HepG2 (cell line): Measurements from ENCODE around the gene PIM1. TPM values are rescaled to one million over a fixed set of nuclear protein-coding genes. Genes with fewer than 3 reads are reported as not detected.
A peak's percentile ranks its signal among the peaks of the same experiment; 100 is the strongest.

ENCODE experiments used
- DMAP1 ChIP-seq: IDR thresholded peaks from 2 replicates; pipeline ENCODE4 v1.6.1; 2016
- FOXJ3 ChIP-seq: sonication (generic); formaldehyde crosslinking; IDR thresholded peaks from 2 replicates; pipeline ENCODE4 v1.4.0; 2020; ENCODE audit warnings: missing genetic modification reagents, mild to moderate bottlenecking, borderline replicate concordance
- KLF16 ChIP-seq, 2 experiments: sonication (generic) in 1 of 2; formaldehyde crosslinking in 1 of 2; IDR thresholded peaks; 2 replicates each; pipeline versions ENCODE4 v1.6.1 to v1.8.0; 2016 to 2023; ENCODE audit warnings: missing genetic modification reagents in 2 of 2, missing compliant biosample characterization in 1 of 2
- MEIS1 ChIP-seq: sonication (generic); formaldehyde crosslinking; IDR thresholded peaks from 2 replicates; pipeline ENCODE4 v1.9.0; 2021; ENCODE audit warnings: mild to moderate bottlenecking, missing genetic modification reagents, moderate library complexity, borderline replicate concordance
- NFIC ChIP-seq: IDR thresholded peaks from 2 replicates; pipeline ENCODE4 v1.6.1; 2012; ENCODE audit warnings: mild to moderate bottlenecking, low read length, inconsistent platforms
- SCMH1 ChIP-seq: sonication (generic); formaldehyde crosslinking; IDR thresholded peaks from 2 replicates; pipeline ENCODE4 v1.9.0; 2021; ENCODE audit warnings: missing genetic modification reagents, mild to moderate bottlenecking, borderline replicate concordance
- SNAPC2 ChIP-seq: sonication (generic); formaldehyde crosslinking; IDR thresholded peaks from 2 replicates; pipeline ENCODE4 v1.8.1; 2022; ENCODE audit warnings: mild to moderate bottlenecking, missing genetic modification reagents
- ZKSCAN8 ChIP-seq: IDR thresholded peaks from 2 replicates; pipeline ENCODE4 v1.6.1; 2016; ENCODE audit warnings: borderline replicate concordance, missing genetic modification reagents, missing compliant biosample characterization
- ZNF451 ChIP-seq: sonication (generic); formaldehyde crosslinking; IDR thresholded peaks from 2 replicates; pipeline ENCODE4 v1.5.0; 2020; ENCODE audit warnings: mild to moderate bottlenecking, missing genetic modification reagents
- ZNF629 ChIP-seq: sonication (generic); formaldehyde crosslinking; conservative IDR thresholded peaks from 2 replicates; pipeline ENCODE4 v1.5.0; 2020; ENCODE audit warnings: missing genetic modification reagents
- ZNF749 ChIP-seq: sonication (generic); formaldehyde crosslinking; IDR thresholded peaks from 2 replicates; pipeline ENCODE4 v1.8.0; 2022; ENCODE audit warnings: mild to moderate bottlenecking, missing genetic modification reagents, moderate library complexity, borderline replicate concordance
- polyA plus RNA-seq, 8 experiments: library from polyadenylated mRNA; depleted of rRNA in 3 of 8; stranded (reverse) in 7 of 8; unstranded in 1 of 8; fragments of >200 nt; fragmentation: Illumina TruSeq in 4 of 8; extraction: Trizol in 4 of 8; gene quantifications; 2 replicates each; pipeline versions ENCODE4 v1.2.1 to v1.2.3, GENCODE V29; 2011 to 2016; ENCODE audit warnings: low read depth in 4 of 8, missing spikeins in 1 of 8, mixed read lengths in 1 of 8; ENCODE audit not compliant: insufficient read depth in 1 of 8
- total RNA-seq, 5 experiments: library from RNA; depleted of rRNA; stranded (reverse); fragments of >200 nt; fragmentation: Illumina TruSeq; extraction: Trizol; gene quantifications; 2 replicates each; pipeline ENCODE4 v1.2.3, GENCODE V29; 2016; ENCODE audit warnings: low read depth in 1 of 5
- TF ChIP-seq, protein P1 (sequence below): sonication (generic); formaldehyde crosslinking; IDR thresholded peaks from 2 replicates; pipeline ENCODE4 v1.9.0; 2022; ENCODE audit warnings: low read depth, missing genetic modification reagents
- TF ChIP-seq, protein P2 (sequence below): IDR thresholded peaks from 2 replicates; pipeline ENCODE4 v1.6.1; 2018; ENCODE audit warnings: missing genetic modification reagents
- TF ChIP-seq, protein P3 (sequence below): sonication (generic); formaldehyde crosslinking; conservative IDR thresholded peaks from 2 replicates; pipeline ENCODE4 v1.4.0; 2020; ENCODE audit warnings: mild to moderate bottlenecking, missing genetic modification reagents, moderate library complexity
- TF ChIP-seq, protein P4 (sequence below): sonication (generic); formaldehyde crosslinking; IDR thresholded peaks from 2 replicates; pipeline ENCODE4 v1.8.1; 2022; ENCODE audit warnings: mild to moderate bottlenecking, missing genetic modification reagents
- TF ChIP-seq, protein P5 (sequence below): sonication (generic); formaldehyde crosslinking; IDR thresholded peaks from 2 replicates; pipeline ENCODE4; 2020; ENCODE audit warnings: missing genetic modification reagents, mild to moderate bottlenecking, borderline replicate concordance

Gene PIM1
- total and polyA plus RNA-seq, 2 of the 13 experiments (the other 11 are each of a cell fraction or from before 2014, with no cell fraction given) = 29.4 to 117 TPM

DNA sequence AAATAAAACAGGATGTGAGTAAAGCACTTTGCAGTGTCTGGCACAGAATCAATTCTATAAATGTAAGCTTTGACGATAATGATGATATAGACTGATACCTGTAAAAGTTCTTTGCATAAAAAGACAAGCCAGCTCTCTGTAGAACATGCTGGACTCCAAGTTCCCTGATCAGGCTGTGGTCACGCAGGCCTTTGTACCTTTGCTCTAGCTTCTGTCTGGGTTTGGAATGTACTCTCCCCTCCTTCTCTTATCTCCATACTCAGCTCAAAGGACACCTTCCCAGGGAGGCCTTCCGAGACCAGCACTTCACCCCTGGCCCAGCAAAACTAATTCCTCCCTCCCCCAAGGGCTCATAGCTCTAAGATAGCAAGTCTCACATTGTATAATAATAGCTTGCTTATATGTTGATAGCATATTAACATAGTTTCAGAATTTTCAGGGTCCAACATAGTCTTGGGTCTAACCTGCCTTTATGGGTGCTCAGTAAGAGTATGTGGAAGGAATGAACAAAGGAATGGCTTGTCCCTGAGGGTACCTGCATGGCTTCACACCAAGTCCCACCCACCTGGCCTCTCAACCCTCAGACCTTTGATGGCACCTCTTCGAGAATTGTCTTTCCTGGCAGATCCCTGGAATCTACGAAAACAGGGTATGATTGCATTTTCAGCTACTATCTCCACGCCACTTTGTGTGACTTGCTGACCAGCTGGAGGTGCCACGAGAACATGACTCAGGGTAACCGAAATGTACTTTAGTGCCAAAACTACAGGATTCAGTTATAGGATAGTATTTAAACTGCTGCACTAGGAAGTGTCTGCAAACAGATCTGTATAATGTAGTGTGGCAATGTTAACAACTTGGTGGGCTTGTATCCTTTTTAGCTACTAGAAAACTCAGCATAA lies 41.7 kb upstream of the PIM1 start (continued):
- TF ChIP-seq, protein P1, sequence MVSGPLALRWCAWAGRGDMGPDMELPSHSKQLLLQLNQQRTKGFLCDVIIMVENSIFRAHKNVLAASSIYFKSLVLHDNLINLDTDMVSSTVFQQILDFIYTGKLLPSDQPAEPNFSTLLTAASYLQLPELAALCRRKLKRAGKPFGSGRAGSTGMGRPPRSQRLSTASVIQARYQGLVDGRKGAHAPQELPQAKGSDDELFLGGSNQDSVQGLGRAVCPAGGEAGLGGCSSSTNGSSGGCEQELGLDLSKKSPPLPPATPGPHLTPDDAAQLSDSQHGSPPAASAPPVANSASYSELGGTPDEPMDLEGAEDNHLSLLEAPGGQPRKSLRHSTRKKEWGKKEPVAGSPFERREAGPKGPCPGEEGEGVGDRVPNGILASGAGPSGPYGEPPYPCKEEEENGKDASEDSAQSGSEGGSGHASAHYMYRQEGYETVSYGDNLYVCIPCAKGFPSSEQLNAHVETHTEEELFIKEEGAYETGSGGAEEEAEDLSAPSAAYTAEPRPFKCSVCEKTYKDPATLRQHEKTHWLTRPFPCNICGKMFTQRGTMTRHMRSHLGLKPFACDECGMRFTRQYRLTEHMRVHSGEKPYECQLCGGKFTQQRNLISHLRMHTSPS = peak; percentile 64; the same call in 1 of the 2 replicates
- peak; percentile 74; the same call in 1 of the 2 replicates for TF ChIP-seq FOXJ3 (CRISPR knock-in tag)
- TF ChIP-seq ZNF749 (CRISPR knock-in tag) = 0 out of 2 replicates have a peak, but pooled peaks have one; percentile 57
- TF ChIP-seq, protein P2, sequence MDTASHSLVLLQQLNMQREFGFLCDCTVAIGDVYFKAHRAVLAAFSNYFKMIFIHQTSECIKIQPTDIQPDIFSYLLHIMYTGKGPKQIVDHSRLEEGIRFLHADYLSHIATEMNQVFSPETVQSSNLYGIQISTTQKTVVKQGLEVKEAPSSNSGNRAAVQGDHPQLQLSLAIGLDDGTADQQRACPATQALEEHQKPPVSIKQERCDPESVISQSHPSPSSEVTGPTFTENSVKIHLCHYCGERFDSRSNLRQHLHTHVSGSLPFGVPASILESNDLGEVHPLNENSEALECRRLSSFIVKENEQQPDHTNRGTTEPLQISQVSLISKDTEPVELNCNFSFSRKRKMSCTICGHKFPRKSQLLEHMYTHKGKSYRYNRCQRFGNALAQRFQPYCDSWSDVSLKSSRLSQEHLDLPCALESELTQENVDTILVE (CRISPR knock-in tag) = peak; percentile 70; the same call in 1 of the 2 replicates
- peak; percentile 40 for TF ChIP-seq ZNF629 (CRISPR knock-in tag)
- TF ChIP-seq SCMH1 (CRISPR knock-in tag) = no peak
- TF ChIP-seq, protein P3, sequence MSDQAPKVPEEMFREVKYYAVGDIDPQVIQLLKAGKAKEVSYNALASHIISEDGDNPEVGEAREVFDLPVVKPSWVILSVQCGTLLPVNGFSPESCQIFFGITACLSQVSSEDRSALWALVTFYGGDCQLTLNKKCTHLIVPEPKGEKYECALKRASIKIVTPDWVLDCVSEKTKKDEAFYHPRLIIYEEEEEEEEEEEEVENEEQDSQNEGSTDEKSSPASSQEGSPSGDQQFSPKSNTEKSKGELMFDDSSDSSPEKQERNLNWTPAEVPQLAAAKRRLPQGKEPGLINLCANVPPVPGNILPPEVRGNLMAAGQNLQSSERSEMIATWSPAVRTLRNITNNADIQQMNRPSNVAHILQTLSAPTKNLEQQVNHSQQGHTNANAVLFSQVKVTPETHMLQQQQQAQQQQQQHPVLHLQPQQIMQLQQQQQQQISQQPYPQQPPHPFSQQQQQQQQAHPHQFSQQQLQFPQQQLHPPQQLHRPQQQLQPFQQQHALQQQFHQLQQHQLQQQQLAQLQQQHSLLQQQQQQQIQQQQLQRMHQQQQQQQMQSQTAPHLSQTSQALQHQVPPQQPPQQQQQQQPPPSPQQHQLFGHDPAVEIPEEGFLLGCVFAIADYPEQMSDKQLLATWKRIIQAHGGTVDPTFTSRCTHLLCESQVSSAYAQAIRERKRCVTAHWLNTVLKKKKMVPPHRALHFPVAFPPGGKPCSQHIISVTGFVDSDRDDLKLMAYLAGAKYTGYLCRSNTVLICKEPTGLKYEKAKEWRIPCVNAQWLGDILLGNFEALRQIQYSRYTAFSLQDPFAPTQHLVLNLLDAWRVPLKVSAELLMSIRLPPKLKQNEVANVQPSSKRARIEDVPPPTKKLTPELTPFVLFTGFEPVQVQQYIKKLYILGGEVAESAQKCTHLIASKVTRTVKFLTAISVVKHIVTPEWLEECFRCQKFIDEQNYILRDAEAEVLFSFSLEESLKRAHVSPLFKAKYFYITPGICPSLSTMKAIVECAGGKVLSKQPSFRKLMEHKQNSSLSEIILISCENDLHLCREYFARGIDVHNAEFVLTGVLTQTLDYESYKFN (CRISPR knock-in tag) = peak; percentile 98
- peak; percentile 41; the same call in 1 of the 2 replicates for TF ChIP-seq ZKSCAN8 (CRISPR knock-in tag)
- TF ChIP-seq, protein P4, sequence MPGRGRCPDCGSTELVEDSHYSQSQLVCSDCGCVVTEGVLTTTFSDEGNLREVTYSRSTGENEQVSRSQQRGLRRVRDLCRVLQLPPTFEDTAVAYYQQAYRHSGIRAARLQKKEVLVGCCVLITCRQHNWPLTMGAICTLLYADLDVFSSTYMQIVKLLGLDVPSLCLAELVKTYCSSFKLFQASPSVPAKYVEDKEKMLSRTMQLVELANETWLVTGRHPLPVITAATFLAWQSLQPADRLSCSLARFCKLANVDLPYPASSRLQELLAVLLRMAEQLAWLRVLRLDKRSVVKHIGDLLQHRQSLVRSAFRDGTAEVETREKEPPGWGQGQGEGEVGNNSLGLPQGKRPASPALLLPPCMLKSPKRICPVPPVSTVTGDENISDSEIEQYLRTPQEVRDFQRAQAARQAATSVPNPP (CRISPR knock-in tag) = 0 out of 2 replicates have a peak, but pooled peaks have one; percentile 40
- 0 out of 2 replicates have a peak, but pooled peaks have one; percentile 40 for TF ChIP-seq ZNF451
- peak; percentile 6; the same call in 1 of the 2 replicates for TF ChIP-seq MEIS1 (CRISPR knock-in tag)
- TF ChIP-seq NFIC = peak; percentile 88
- TF ChIP-seq, protein P5, sequence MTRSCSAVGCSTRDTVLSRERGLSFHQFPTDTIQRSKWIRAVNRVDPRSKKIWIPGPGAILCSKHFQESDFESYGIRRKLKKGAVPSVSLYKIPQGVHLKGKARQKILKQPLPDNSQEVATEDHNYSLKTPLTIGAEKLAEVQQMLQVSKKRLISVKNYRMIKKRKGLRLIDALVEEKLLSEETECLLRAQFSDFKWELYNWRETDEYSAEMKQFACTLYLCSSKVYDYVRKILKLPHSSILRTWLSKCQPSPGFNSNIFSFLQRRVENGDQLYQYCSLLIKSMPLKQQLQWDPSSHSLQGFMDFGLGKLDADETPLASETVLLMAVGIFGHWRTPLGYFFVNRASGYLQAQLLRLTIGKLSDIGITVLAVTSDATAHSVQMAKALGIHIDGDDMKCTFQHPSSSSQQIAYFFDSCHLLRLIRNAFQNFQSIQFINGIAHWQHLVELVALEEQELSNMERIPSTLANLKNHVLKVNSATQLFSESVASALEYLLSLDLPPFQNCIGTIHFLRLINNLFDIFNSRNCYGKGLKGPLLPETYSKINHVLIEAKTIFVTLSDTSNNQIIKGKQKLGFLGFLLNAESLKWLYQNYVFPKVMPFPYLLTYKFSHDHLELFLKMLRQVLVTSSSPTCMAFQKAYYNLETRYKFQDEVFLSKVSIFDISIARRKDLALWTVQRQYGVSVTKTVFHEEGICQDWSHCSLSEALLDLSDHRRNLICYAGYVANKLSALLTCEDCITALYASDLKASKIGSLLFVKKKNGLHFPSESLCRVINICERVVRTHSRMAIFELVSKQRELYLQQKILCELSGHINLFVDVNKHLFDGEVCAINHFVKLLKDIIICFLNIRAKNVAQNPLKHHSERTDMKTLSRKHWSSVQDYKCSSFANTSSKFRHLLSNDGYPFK (CRISPR knock-in tag) = 0 out of 2 replicates have a peak, but pooled peaks have one; percentile 44
- peak; percentile 63 for TF ChIP-seq DMAP1
- TF ChIP-seq SNAPC2 (CRISPR knock-in tag) = peak; percentile 47; the same call in 1 of the 2 replicates
- TF ChIP-seq KLF16 (CRISPR knock-in tag; IDR thresholded peaks at IDR 0.05) = peak in 1 of 2 experiments; percentile 50; a peak in 2 of 4 replicates
